KG1 (cell line): Measurements from ENCODE around the gene CAPN11.
"Not testable (repeated sequence)": the region's sequence is repeated elsewhere in the genome, so short reads cannot be mapped to it uniquely, and the experiment has no call there.

Experiments
- DNase-seq: peaks from one replicate; lab custom pipeline; 2025; lab: John Stamatoyannopoulos, UW

Gene CAPN11

DNA sequence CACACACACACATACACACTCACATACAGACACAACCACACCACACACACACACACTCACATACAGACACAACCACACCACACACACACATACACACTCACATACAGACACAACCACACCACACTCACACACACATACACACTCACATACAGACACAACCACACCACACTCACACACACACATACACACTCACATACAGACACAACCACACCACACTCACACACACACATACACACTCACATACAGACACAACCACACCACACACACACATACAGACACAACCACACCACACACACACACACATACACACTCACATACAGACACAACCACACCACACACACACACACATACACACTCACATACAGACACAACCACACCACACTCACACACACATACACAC lies 23.2 kb downstream of the CAPN11 start:
- DNase-seq: not testable (repeated sequence)

DNA sequence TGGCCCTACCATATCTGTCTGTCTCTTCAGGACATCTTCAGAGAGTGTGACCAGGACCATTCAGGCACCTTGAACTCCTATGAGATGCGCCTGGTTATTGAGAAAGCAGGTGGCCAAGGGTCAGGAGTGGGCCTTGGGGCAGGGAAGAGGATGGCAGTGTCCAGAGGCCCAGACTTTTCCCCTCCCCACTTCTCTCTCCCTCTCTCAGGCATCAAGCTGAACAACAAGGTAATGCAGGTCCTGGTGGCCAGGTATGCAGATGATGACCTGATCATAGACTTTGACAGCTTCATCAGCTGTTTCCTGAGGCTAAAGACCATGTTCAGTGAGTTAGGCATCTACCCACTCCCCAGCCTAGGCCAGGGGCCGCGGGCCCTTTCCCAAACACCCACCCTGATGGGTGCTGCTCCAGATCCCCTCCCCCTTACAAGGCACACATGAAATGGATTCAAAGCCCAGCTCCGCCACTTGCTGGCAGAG lies 24.3 kb downstream of the CAPN11 start:
- no peak for DNase-seq

DNA sequence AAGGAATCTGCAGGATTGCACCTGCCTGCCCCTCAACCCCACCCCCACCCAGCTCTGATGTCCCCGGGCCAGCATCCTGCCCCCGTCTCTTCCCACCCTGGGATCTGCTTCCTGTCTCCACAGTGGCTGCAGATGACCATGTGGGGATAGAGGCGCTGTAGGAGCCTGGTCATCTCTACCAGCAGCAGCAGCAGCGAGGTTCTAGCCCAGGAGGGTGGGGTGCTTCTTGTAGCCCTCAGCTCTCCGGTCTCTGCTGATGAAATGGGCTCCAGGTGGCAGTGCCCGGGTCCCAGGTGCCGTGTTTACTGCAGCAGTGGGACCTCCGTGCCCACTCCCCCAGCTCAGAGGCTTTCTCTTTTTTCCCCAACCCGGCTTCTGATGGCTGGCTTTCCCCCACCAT lies 25.2 kb downstream of the CAPN11 start:
- no peak for DNase-seq

DNA sequence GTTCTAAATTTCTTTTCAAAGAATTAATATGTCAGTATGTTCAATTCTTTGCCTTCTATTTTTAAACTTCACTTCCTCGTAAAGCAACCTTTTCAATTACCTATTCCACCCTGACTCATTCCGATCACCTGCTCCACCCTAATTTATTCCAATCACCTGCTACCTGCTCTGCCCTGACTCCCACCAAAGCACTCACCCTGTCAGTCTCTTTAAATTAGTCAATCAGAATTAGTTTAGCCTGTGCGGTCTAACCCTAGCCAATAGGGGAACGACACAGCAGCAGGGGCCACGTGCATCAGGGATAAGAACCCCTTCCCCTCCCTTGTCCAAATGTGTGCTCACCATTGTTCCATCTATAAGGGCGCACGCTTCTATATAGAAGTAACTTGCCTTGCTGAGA lies 26.7 kb downstream of the CAPN11 start:
- not testable (repeated sequence) for DNase-seq

DNA sequence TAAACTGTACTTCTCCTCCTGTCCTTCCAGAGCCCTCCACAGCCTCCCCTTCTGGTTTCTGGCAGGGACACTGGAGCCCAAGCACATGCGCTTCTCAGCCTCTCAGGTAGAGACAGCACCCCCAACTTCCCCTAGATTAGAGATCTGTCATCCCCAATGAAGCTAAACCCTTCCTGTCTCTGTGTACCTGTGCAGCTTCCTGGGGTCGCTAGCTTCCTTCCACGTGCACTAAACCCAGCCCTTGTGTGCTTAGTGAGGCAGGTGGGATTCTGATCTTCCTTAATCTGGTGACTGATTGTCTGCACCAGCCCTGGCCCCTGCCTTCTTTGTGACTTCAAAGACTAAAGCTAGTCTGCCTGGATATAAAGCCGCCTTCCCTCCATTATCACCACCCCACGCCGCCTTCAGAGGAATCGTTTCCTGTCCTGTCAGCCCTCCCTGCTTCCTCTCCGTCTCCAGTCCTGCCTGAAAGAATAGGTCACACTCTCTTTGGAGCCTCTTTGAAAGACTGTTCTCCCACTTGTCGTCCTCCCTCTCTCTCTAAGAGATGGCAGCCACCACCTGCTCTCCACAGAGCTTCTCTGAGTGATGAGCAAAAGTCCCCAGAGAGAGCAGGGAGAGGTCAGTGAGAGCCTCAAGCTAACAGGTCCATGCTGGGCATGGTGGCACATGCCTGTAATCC lies 27.5 kb downstream of the CAPN11 start:
- no peak for DNase-seq

DNA sequence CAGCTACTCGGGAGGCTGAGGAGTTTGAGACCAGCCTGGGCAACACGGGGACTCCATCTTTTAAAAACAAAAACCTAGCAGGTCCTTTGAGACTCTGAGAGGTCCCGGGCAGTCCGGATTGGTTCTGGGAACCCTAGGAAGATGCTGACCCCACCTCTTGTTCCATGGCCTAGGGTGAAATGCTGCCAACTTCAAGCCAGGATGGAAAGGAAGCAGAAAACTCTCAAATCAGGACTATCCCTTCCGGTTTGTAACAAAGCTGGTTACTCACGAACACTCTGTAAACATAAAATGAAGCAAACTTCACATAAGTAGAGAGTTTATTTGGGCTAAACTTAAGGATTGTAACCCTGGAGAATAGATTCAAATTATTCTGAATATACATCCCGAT lies 28.0 kb downstream of the CAPN11 start:
- no peak for DNase-seq

DNA sequence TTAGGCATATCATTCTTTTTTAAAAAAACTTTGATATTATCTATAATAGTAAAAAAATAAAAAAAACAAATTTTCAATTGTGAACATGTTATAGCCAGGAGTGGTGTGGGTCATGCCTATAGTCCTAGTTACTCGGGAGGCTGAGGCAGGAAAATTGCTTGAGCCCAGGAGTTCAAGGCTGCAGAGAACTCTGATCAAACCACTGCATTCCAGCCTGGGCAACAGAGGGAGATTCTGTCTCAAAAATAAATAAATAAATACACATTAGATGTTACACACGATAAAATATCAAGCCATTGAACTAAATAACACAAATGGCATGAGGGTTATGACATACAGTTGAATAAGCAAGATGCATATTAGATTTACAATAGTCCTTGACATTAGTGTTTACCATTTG lies 30.2 kb downstream of the CAPN11 start:
- DNase-seq: no peak

DNA sequence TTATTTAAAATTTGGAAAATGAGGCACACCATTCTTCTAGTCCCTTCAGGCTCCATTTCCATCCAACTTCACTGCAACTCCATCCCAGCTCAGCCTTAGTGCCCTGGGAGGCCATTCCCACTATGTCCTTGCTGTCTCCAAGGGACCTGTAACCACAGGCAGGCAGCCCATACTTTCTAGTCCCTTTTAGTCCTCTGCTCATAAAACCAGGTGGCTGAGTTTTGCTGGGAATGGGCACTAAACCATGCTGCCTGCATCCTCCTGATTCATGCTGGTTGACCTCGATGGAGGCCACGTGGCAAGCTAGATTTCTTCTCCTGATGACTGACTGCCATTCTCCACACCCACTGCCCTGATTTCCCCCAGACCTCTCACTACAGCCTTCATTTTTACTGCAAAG lies 30.6 kb downstream of the CAPN11 start:
- DNase-seq: no peak

DNA sequence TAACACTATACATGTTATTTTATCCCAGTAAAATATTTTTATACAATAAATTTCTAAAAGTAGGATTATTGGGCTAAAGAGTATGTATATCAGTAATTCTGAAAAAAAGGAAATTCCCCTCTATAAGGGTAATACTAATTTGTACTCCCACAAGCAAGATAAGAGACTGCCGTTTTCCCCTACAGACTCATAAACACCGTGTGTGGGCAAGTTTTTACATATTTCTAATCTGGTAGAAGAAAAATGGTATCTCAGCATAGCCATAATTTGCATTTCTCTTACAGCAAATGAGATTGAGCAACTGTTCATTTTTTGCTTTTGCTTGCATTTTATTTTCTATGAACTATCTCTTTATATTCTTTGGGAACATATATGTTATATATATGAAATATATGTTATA lies 32.1 kb downstream of the CAPN11 start:
- no peak for DNase-seq

DNA sequence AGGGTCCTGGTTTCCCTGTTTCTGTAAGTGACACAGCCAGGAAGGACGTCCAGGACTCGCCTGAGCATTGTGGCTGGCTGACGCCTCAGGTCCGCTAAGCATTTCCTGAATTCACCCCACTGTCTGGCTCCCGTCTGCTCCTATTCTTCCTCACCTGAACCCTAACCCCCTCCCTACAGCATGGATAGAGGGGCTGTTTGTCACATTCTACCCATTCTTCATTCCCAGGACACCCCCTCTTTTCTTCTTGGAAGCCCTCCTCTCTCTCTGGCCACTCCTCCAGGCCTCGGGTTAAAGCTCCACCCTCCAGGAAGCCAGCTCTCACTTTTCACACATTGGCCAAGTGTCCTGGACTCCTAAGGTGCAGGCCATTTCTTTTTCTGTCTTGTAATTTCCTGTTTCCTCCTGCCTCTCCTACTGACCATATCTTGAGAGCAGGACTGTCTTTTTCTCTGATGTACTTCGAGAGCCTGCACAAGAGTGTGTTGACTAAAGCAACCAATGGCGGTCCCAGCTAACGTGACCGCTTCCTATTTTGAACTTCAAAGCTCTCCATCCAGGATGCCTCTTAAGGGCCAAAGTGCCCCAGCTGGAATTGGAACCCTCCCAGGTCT lies 33.9 kb downstream of the CAPN11 start:
- DNase-seq: no peak

DNA sequence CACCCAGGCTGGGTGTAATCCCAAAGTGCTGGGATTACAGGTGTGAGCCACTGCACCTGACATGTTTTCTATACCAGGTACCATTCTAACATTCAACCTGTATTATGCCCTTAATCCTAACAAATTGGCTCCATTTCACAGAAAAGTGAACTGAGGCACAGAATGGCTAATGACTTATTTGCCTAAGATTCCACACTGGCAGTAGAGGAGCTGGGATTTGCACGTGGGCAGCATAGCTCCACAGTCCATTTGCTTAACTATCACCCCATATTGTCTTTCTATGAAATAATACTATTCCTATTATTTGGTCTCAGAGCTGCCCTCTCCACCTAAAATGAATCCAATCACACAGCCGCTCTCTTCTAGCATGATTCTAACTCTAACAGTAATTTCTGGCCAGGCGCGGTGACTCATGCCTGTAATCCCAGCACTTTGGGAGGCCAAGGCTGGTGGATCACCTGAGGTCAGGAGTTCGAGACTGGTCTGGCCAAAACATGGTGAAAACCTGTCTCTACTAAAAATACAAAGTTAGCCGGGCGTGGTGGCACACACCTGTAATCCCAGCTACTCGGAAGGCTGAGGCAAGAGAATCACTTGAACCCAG lies 34.8 kb downstream of the CAPN11 start:
- no peak for DNase-seq

DNA sequence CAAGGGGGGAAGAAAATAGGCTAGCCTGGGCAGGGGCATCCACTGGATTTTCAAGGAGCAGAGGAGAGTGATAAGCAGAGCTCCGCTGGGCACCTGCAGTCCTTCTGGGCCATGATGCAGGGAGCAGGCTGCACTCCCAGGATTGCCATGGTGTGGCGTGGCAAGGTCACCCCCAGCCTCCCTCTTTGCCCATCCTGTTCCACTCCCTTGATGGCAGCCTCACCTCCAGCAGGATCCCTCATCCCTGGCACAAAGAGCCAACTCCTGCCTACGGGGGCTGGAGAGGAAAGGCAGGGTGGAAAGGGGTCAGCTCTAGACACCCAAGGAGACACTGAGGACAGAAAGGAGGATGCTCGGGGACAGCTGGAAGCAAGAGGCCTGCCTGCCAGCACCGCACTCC lies 35.7 kb downstream of the CAPN11 start:
- no peak for DNase-seq

DNA sequence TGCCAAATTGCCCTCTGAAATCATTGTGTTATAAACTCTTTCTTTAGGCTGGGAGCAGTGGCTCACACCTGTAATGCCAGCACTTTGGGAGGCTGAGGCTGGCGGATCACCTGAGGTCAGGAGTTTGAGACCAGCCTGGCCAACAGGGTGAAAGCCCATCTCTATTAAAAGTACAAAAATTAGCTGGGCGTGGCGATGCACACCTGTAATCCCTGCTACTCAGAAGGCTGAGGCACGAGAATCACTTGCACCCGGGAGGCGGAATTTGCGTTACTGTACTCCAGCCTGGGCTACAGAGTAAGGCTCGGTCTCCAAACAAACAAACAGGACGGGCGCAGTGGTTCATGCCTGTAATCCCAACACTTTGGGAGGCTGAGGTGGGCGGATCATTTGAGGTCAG lies 37.7 kb downstream of the CAPN11 start:
- DNase-seq: not testable (repeated sequence)

DNA sequence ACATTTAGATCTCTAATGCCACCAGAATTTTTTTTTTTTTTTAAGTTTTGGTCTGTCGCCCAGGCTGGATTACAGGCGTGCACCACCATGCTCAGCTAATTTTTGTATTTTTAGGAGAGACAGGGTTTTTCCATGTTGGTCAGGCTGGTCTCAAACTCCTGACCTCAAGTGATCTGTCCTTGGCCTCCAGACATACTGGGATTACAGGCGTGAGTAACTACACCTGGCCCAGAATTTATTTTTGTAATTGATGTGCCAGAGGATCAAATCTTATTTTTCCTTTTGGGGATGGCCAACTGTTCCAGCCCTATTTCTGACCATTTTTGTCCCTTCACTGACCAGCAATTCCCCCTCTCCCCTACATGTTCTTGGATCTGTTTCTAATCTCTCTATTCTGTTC lies 40.1 kb downstream of the CAPN11 start:
- no peak for DNase-seq

DNA sequence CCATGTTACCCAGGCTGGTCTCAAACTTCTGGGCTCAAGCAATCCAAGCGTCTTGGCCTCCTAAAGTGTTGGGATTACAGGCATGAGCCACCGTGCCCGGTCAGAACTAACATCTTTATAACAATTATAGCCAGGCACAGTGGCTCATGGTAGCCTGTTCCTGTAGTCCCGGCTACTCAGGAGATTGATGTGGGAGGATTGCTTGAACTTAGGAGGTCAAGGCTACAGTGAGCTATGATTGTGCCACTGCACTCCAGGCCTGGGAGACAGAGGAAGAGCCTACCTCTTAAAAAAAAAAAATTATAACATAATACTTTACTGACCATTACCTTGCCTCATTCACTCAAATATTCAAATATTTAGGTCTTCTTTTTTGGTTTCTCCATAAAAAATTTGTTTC lies 41.3 kb downstream of the CAPN11 start:
- no peak for DNase-seq

DNA sequence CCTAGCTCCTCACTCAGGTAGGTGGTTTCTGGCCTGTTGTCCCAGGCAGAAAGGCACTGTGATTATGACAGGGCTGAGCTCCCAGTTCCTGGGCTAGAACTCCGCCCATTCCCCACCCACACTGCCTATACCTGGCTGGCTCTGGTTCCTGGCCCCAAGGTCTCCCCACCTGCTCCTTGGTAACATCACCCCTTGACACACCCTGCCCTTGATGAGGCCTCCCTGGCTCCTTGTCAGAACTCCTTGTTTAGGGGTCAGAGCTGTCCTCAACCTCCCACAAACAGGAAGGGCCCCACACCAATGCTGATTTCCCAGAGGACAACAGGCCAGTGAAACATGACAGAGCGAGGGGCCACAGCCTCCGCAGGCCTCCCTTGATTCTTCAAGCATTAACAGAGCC lies 42.6 kb downstream of the CAPN11 start:
- no peak for DNase-seq

DNA sequence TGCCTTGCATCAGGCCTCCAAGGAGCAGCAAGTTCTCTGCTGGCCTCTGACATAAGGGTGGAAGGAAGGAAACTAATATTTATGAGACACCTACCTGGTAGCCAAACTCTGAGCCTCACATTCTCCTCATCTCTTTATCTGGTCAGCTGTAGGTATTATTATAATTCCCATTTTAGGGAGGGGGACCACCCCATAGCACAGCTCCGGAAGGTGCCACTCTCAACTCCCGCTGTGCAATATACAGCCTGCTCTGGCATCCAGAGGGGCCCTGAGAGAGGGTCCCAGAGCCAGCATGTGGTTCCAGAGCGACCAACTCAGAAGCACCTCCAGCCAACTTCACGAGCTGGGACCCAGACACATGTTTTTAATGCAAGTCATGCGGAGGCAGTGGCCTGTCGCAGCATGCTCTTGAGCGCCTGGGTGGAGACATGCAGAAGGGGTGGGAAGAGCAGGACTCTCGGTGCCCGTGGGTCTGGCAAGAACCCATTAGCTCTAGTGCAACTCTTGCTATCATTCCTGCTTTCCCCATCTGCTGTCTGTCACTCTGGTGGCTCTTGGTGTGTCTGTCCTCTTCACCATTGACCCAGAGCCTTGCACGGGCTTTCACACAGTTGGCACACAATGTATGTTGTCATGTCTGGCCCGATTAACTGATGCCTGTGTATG lies 43.2 kb downstream of the CAPN11 start:
- DNase-seq: no peak

DNA sequence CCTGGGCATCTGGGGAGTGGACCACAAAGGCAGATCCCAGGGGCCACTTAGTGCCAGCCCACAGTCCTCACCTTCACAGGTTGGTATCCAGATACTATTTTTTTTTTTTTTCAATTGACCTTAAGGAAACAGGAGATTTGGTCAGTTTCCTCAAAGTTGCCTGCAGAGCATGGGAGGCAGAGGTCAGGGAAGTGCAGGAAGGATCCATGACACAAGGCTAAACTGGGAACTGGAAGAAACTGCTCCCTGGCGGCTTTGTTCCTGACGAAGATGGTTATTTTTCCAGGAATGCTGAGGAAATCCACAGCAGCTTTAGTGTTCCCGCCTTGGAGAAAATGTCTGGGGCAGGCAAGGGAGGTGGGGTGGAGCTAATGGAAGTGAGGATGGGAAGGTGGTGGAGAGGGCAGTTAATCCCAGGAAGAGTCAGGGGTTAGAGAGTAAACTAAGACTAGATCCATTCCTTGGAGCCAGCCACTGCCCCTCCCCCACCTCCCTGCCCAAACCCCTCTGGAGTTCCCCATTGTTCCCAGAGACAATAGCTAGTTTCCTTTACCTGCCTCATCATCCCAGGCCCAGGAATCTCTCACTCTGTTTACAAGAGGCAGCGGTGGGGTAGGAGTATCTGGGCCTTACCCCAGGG lies 43.8 kb downstream of the CAPN11 start:
- no peak for DNase-seq

DNA sequence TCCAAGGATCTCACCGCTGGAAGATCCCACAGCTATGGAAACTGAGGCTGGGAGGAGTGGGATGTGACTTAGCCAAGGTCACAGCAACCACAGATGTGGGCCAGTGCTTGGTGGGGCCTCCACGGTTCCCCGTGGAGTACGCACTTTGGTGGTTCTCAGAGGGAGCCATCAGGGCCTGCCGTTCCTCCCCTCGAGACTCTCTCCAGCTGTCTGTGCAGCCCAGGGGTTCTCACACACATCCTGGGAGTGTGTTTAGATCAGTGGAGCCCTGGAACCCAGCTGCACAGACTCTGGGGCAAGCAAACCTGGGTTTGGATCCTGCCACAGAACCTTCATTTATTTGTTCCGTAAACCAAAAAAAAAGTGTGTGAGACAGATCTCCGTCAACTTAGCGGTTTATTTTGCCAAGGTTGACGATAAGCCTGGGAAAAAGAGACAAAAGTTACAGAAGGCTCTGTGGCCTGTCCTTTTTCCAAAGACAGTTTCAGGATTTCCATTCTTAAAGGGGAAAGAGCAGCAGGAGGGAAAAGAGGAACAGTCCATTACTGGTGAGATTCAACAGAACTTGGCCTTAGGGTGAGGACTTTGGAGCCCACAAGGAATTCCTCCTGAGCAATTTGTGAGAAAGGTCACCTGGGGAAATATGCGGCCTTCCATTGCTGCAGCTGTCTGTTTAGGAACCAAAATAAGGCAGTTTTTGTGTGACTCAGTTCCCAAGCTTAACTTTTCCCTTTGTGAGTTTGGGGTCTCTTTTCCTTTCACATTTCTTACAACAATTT lies 44.5 kb downstream of the CAPN11 start:
- DNase-seq: no peak

DNA sequence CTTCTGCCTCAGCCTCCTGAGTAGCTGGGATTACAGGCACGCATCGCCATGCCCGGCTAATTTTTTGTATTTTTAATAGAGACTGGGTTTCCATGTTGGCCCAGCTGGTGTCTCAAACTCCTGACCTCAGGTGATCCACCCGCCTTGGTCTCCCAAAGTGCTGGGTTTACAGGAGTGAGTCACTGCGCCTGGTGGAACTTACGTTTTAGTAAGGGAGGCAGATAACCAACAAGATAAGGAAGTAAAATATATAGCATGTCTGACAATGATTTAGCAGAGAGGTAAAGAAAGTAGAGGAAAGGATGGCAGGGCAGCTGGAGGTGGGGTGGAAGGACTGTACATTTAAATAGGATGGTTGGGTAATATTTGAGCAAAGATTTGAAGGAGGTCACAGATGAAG lies 45.3 kb downstream of the CAPN11 start:
- DNase-seq: no peak

DNA sequence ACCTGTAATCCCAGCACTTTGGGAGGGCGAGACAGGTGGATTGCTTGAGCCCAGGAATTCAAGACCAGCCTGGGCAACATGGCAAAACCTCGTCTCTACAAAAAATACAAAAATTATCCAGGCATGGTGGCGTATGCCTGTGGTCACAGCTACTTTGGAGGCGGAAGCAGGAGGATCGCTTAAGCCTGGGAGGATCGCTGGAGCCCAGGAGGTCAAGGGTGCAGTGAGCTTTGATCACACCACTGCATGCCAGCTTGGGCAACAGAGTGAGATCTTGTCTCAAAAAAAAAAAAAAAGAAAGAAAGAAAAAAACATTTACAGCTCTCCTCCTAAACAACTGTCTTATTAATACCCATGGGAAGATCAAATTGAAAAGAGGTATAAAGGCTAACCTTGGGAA lies 49.3 kb downstream of the CAPN11 start:
- DNase-seq: no peak

DNA sequence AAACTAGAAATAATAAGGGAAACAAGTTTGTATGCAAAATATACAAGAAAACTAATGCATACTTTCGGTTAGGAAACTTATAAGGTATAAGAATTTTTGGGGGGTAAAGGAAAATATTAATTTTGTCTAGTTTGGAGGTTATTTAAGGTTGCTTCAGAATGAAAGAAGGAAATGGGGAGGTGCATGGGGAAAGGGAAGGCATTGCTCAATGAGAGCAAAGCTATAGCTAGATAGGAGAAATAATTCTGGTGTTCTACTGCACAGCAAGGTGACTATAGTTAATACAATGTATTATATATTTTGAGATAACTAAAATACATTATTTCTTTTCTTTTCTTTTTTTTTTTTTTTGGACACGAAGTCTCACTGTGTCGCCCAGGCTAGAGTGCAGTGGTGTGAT lies 52.7 kb downstream of the CAPN11 start:
- no peak for DNase-seq
